Kidney (tissue), 14 donors: ENCODE results near the gene SPECC1. TPM values are rescaled to one million over a fixed set of nuclear protein-coding genes. Genes with fewer than 3 reads are reported as not detected.

ENCODE experiments used
- DNase-seq, 5 donors: peaks; one replicate each; pipeline ENCODE4 v3.0.0-alpha.2; 2013 to 2020
- FAIRE-seq: peaks from 2 replicates; lab custom pipeline; 2012; peaks lifted over from hg19 to GRCh38; lab: Jason Lieb, UNC
- H3K27ac ChIP-seq, 2 donors: one replicate each; pipeline ENCODE4 v1.7.0; 2013; ENCODE audit warnings: low read depth in 2 of 2, low read length in 2 of 2, inconsistent platforms in 1 of 2
- H3K27me3 ChIP-seq: one replicate; pipeline ENCODE4 v1.7.1; 2013; ENCODE audit warnings: low read length, inconsistent platforms; ENCODE audit not compliant: control insufficient read depth, insufficient read depth
- H3K36me3 ChIP-seq, 3 donors: one replicate each; pipeline versions ENCODE4 v1.7.0 to v1.7.1; 2013; ENCODE audit warnings: low read length in 3 of 3, control low read depth in 1 of 3, inconsistent platforms in 1 of 3; ENCODE audit not compliant: insufficient read depth in 3 of 3, control insufficient read depth in 2 of 3
- H3K4me1 ChIP-seq, 3 donors: one replicate each; pipeline versions ENCODE4 v1.7.0 to v1.7.1; 2013; ENCODE audit warnings: low read length in 3 of 3, inconsistent platforms in 1 of 3, low read depth in 1 of 3; ENCODE audit not compliant: control insufficient read depth in 2 of 3, insufficient read depth in 2 of 3
- H3K4me3 ChIP-seq, 3 donors: one replicate each; pipeline versions ENCODE4 v1.7.0 to v1.8.1; 2013; ENCODE audit warnings: low read length in 3 of 3, control low read depth in 1 of 3, inconsistent platforms in 1 of 3
- H3K9ac ChIP-seq, 3 donors: one replicate each; pipeline versions ENCODE4 v1.7.0 to v1.7.1; 2013; ENCODE audit warnings: low read length in 3 of 3, control low read depth in 1 of 3, inconsistent platforms in 1 of 3
- H3K9me3 ChIP-seq, 3 donors: one replicate each; pipeline versions ENCODE4 v1.7.0 to v1.7.1; 2013; ENCODE audit warnings: low read length in 3 of 3, control low read depth in 1 of 3, inconsistent platforms in 1 of 3; ENCODE audit not compliant: control insufficient read depth in 2 of 3, insufficient read depth in 1 of 3
- intact Hi-C: fragments of 100-400 bp; cut with DNase I; formaldehyde crosslinking; loops from one replicate; pipeline ENCODE4 v1.11.1; 2022
- polyA plus RNA-seq: library from polyadenylated mRNA; stranded (reverse); fragments of 350-450 nt; fragmentation: Illumina TruSeq; extraction: RNeasy Lipid Tissue Mini Kit (QIAGEN cat#74804); gene quantifications from one replicate; pipeline ENCODE4 v1.2.3, GENCODE V29; 2014; ENCODE audit warnings: low read depth, low replicate concordance; ENCODE audit not compliant: insufficient read depth
- total RNA-seq: library from RNA; stranded (reverse); fragmentation: NEBNext Ultra II Directional; extraction: Animal tissue kit (Norgen Biotek cat#: 25700); gene quantifications from one replicate; pipeline ENCODE4 v1.2.1, GENCODE V29; 2021
- TF ChIP-seq, protein P1 (sequence below): IDR thresholded peaks from 3 replicates; pipeline ENCODE4 v1.5.1; 2012; ENCODE audit warnings: mild to moderate bottlenecking, moderate library complexity, borderline replicate concordance; ENCODE audit not compliant: insufficient read depth; ENCODE audit errors: extremely low read depth
- donor health status: control.
- donor health status: control.
- donor health status: control.
- donor health status: control.
- donor health status: control.
- donor health status: DM: yes; HTN: yes; CAD: no.
- donor health status: Normal renal cell carcinoma (clear cell type).

The SPECC1 gene
- total and polyA plus RNA-seq, 2 donors from 2014 or later, result 7.6 to 29.1 TPM

DNA sequence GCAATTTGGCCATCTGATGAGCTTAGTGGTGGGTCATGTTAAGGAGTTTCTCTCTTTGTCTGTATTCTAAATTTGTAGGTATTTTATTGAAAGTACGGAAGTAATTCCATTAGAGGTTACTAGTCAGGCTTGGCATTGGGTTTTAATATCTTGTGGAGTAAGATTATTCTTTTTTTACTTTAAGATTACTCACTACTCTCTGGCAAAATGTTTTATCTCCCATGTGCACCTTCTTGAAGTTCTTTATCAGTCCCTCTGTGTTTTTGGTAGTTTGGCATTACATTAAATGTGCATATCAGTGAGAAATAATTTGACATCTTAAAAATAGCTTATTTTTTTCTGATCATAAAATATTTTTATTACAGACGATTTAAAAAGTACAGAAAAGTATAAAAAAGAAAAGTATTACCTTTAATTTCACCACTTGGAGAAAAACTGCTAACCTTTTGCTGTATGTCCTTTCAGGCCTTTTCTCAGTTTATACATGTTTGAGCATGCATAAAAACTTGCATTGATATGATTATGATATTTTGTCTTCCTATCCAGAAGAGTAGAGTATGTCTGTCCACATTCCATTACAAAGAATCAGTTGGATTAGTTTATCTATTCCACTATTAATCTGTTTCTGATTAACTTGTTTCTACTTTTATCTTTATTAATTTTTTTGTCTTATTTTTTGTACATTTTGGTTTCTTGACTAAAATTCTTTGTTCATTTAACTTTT lies 198.3 kb downstream of the SPECC1 start:
- FAIRE-seq (no peak), DNase-seq (no peak)
- intact Hi-C loops, result no loop called here
- Histone ChIP-seq H3K9ac (no peak overlapping the region), H3K27ac (no peak overlapping the region), H3K27me3 (no peaks in the 10 kb centered on the region), H3K4me1 (no peaks in the 10 kb centered on the region), H3K4me3 (no peak overlapping the region), H3K36me3 (no peaks in the 10 kb centered on the region), H3K9me3 (no peaks in the 10 kb centered on the region)
- TF ChIP-seq, protein P1, sequence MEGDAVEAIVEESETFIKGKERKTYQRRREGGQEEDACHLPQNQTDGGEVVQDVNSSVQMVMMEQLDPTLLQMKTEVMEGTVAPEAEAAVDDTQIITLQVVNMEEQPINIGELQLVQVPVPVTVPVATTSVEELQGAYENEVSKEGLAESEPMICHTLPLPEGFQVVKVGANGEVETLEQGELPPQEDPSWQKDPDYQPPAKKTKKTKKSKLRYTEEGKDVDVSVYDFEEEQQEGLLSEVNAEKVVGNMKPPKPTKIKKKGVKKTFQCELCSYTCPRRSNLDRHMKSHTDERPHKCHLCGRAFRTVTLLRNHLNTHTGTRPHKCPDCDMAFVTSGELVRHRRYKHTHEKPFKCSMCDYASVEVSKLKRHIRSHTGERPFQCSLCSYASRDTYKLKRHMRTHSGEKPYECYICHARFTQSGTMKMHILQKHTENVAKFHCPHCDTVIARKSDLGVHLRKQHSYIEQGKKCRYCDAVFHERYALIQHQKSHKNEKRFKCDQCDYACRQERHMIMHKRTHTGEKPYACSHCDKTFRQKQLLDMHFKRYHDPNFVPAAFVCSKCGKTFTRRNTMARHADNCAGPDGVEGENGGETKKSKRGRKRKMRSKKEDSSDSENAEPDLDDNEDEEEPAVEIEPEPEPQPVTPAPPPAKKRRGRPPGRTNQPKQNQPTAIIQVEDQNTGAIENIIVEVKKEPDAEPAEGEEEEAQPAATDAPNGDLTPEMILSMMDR, result no peak

DNA sequence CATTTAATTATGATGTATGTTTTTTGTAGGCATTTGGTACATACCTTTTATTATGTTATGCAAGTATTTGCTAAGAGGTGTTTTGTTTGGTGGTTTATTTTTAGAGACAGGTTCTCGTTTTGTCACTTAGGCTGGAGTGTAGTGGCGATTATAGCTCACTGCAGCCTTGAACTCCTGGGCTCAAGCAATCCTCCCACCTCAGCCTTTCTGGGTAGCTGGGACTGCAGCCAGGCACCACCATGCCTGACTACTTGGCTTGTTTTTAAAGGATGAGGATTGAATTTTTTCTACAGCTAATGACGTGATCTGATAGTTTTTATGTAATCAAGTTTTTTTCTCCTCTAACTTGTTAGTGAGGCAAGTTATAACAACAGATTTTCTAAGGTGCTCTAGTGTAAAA lies 199.6 kb downstream of the SPECC1 start:
- Histone ChIP-seq H3K9ac (no peak overlapping the region), H3K27ac (no peak overlapping the region), H3K4me1 (no peaks in the 10 kb centered on the region), H3K9me3 (no peaks in the 10 kb centered on the region), H3K36me3 (no peaks in the 10 kb centered on the region), H3K27me3 (no peaks in the 10 kb centered on the region), H3K4me3 (no peak overlapping the region)
- TF ChIP-seq, protein P1, result no peak
- FAIRE-seq (no peak), DNase-seq (no peak)
- intact Hi-C loops, result no loop called here

- H3K27ac ChIP-seq, result no peak overlapping the region
- no peak for DNase-seq
- H3K36me3 ChIP-seq, result no peaks in the 10 kb centered on the region
- TF ChIP-seq, protein P1, result no peak
- H3K4me3 ChIP-seq, result no peak overlapping the region
- no peaks in the 10 kb centered on the region for H3K4me1 ChIP-seq
- no peaks in the 10 kb centered on the region for H3K9me3 ChIP-seq
- no peak for FAIRE-seq
- no peaks in the 10 kb centered on the region for H3K27me3 ChIP-seq
- intact Hi-C loops, result loop anchor here (10.0 kb wide), 1 partner anchor 55 kb away; no protein-coding TSS in a partner anchor
- H3K9ac ChIP-seq, result no peak overlapping the region
Observed at GRCh38 chr17:20210180-20210579, 201.0 kb downstream of the SPECC1 start.

- DNase-seq (no peak), FAIRE-seq (no peak)
- H3K9me3 ChIP-seq, result no peaks in the 10 kb centered on the region
- H3K4me3 ChIP-seq, result no peak overlapping the region
- intact Hi-C loops, result loop anchor here (10.0 kb wide), 1 partner anchor 56 kb away; no protein-coding TSS in a partner anchor
- H3K27me3 ChIP-seq, result no peaks in the 10 kb centered on the region
- no peaks in the 10 kb centered on the region for H3K36me3 ChIP-seq
- no peaks in the 10 kb centered on the region for H3K4me1 ChIP-seq
- TF ChIP-seq, protein P1, result no peak
- no peak overlapping the region for H3K9ac ChIP-seq
- no peak overlapping the region for H3K27ac ChIP-seq
Observed at GRCh38 chr17:20210614-20211013, 201.5 kb downstream of the SPECC1 start.
